SK-N-SH (cell line): ENCODE measurements around the gene MBD6. TPM values are rescaled to one million over a fixed set of nuclear protein-coding genes. Genes with fewer than 3 reads are reported as not detected.

Experiments used
- CTCF ChIA-PET: fragments of 300-600, 350-600 bp; formaldehyde crosslinking; extraction: SDS; loops from one replicate; lab custom pipeline; 2021; lab: Yijun Ruan, JAX
- POLR2A ChIA-PET: fragments of 350-600 bp; sonication (Branson Sonifier 250); formaldehyde crosslinking; extraction: SDS; loops from one replicate; lab custom pipeline; 2020; ENCODE audit warnings: antibody characterized with exemption, inconsistent platforms; lab: Yijun Ruan, JAX
- DNase-seq: peaks from one replicate; pipeline ENCODE4 v3.0.0; 2012
- H2AFZ ChIP-seq: fragments of 200-600 bp; sonication (generic); 2 replicates; pipeline ENCODE4 v1.8.1; 2016; ENCODE audit warnings: antibody characterized with exemption, mild to moderate bottlenecking, low read depth
- H3F3A ChIP-seq: fragments of 200-600 bp; sonication (generic); replicated peaks from 2 replicates; pipeline ENCODE3; 2016; ENCODE audit warnings: antibody characterized with exemption, mild to moderate bottlenecking; ENCODE audit not compliant: insufficient read depth
- H3K27ac ChIP-seq, 2 experiments: fragments of 200-500 bp in 1 of 2; fragments of 200-600 bp in 1 of 2; sonication (Bioruptor generic) in 1 of 2; sonication (generic), shearing (Covaris generic) in 1 of 2; 2 replicates each; pipeline versions ENCODE4 v1.5.1 to v1.6.1; 2014 to 2016; ENCODE audit warnings: low read depth in 2 of 2, inconsistent platforms in 1 of 2, low read length in 1 of 2, mild to moderate bottlenecking in 1 of 2, mixed read lengths in 1 of 2
- H3K27me3 ChIP-seq: fragments of 200-600 bp; sonication (generic), shearing (Covaris generic); 2 replicates; pipeline ENCODE4 v1.6.1; 2016; ENCODE audit warnings: mixed run types; ENCODE audit not compliant: insufficient read depth
- H3K36me3 ChIP-seq, 2 experiments: fragments of 200-500 bp in 1 of 2; fragments of 200-600 bp in 1 of 2; sonication (Bioruptor generic) in 1 of 2; sonication (generic) in 1 of 2; replicated peaks in 1 of 2; 2 replicates each; pipeline versions ENCODE3 to v1.5.1; 2014 to 2016; ENCODE audit warnings: low read length in 1 of 2, mild to moderate bottlenecking in 1 of 2; ENCODE audit not compliant: insufficient read depth in 2 of 2, control insufficient read depth in 1 of 2
- H3K4me1 ChIP-seq, 2 experiments: fragments of 200-500 bp in 1 of 2; fragments of 200-600 bp in 1 of 2; sonication (Bioruptor generic) in 1 of 2; sonication (generic), shearing (Covaris generic) in 1 of 2; 2 replicates each; pipeline versions ENCODE4 v1.5.1 to v1.6.1; 2014 to 2016; ENCODE audit warnings: low read depth in 1 of 2, low read length in 1 of 2, mixed run types in 1 of 2; ENCODE audit not compliant: insufficient read depth in 2 of 2, control insufficient read depth in 1 of 2
- H3K4me2 ChIP-seq: fragments of 200-600 bp; sonication (generic), shearing (Covaris generic); 2 replicates; pipeline ENCODE4 v1.6.1; 2017; ENCODE audit warnings: mixed run types
- H3K4me3 ChIP-seq, 2 experiments: fragments of 200-500 bp in 1 of 2; fragments of 200-600 bp in 1 of 2; sonication (Bioruptor generic) in 1 of 2; sonication (generic), shearing (Covaris generic) in 1 of 2; 2 replicates each; pipeline versions ENCODE4 v1.5.1 to v1.8.1; 2014 to 2016; ENCODE audit warnings: low read depth in 2 of 2, inconsistent platforms in 1 of 2, low read length in 1 of 2, mild to moderate bottlenecking in 1 of 2, mixed read lengths in 1 of 2, moderate library complexity in 1 of 2
- H3K79me2 ChIP-seq: fragments of 200-600 bp; sonication (generic); 2 replicates; pipeline ENCODE4 v1.8.1; 2017; ENCODE audit warnings: mild to moderate bottlenecking; ENCODE audit not compliant: insufficient read depth
- H3K9ac ChIP-seq: fragments of 200-600 bp; sonication (generic); 2 replicates; pipeline ENCODE4 v1.6.1; 2017; ENCODE audit warnings: mixed run types
- H3K9me2 ChIP-seq: fragments of 200-600 bp; sonication (generic); 2 replicates; pipeline ENCODE4 v1.6.1; 2017; ENCODE audit warnings: mixed run types
- H3K9me3 ChIP-seq: fragments of 200-600 bp; sonication (generic); 2 replicates; pipeline ENCODE4 v1.6.1; 2017; ENCODE audit warnings: mixed run types, mild to moderate bottlenecking, moderate library complexity
- H4K20me1 ChIP-seq: fragments of 200-600 bp; sonication (generic); 2 replicates; pipeline ENCODE4 v1.6.1; 2017; ENCODE audit warnings: mild to moderate bottlenecking, mixed run types; ENCODE audit not compliant: insufficient read depth
- CHD2 ChIP-seq: fragments of 150-350 bp; IDR thresholded peaks from 2 replicates; pipeline ENCODE4 v1.6.1; 2018; ENCODE audit warnings: low read length; ENCODE audit not compliant: partially characterized antibody
- ELF1 ChIP-seq: IDR thresholded peaks from 2 replicates; pipeline ENCODE4 v1.4.0; 2012
- EZH2phosphoT487 ChIP-seq: fragments of 200-600 bp; sonication (generic); IDR thresholded peaks from 2 replicates; pipeline ENCODE4 v1.6.1; 2017; ENCODE audit warnings: low read depth, mixed run types, mild to moderate bottlenecking, antibody characterized with exemption, moderate library complexity, borderline replicate concordance
- FOXJ3 ChIP-seq: sonication (generic); formaldehyde crosslinking; IDR thresholded peaks from 2 replicates; pipeline ENCODE4 v1.5.1; 2020; ENCODE audit warnings: mild to moderate bottlenecking, missing genetic modification reagents
- FOXM1 ChIP-seq: IDR thresholded peaks from 2 replicates; pipeline ENCODE4 v1.4.0; 2012; ENCODE audit warnings: low read depth, mild to moderate bottlenecking
- GABPA ChIP-seq: IDR thresholded peaks from 2 replicates; pipeline ENCODE4 v1.4.0; 2012; ENCODE audit warnings: low read depth, mild to moderate bottlenecking
- GATA2 ChIP-seq: sonication (generic); formaldehyde crosslinking; IDR thresholded peaks from 2 replicates; pipeline ENCODE4 v1.5.0; 2020; ENCODE audit warnings: mild to moderate bottlenecking, missing genetic modification reagents
- IRF3 ChIP-seq: fragments of 150-350 bp; IDR thresholded peaks from 2 replicates; pipeline ENCODE4 v1.6.1; 2016; ENCODE audit warnings: mild to moderate bottlenecking, low read depth, low read length
- JUND ChIP-seq: IDR thresholded peaks from 2 replicates; pipeline ENCODE4 v1.4.0; 2012
- MAX ChIP-seq: IDR thresholded peaks from 2 replicates; pipeline ENCODE4 v1.4.0; 2012; ENCODE audit warnings: low read depth
- MXI1 ChIP-seq: IDR thresholded peaks from 2 replicates; pipeline ENCODE4 v1.6.1; 2012; ENCODE audit warnings: mild to moderate bottlenecking, low read depth, low read length, improper control_type of control experiment
- NFIC ChIP-seq: IDR thresholded peaks from 2 replicates; pipeline ENCODE4 v1.4.0; 2012; ENCODE audit warnings: borderline replicate concordance
- PBX3 ChIP-seq: IDR thresholded peaks from 2 replicates; pipeline ENCODE4; 2012
- POLR2AphosphoS5 ChIP-seq: IDR thresholded peaks from 2 replicates; pipeline ENCODE4 v1.6.1; 2012; ENCODE audit warnings: low read depth, low read length
- RCOR1 ChIP-seq: fragments of 150-350 bp; IDR thresholded peaks from 2 replicates; pipeline ENCODE4 v1.6.1; 2017; ENCODE audit warnings: antibody characterized with exemption, low read length
- REST ChIP-seq: IDR thresholded peaks from 2 replicates; pipeline ENCODE4 v1.6.1; 2012; ENCODE audit warnings: mild to moderate bottlenecking, low read depth, low read length, moderate library complexity
- RFX5 ChIP-seq: IDR thresholded peaks from 2 replicates; pipeline ENCODE4 v1.6.1; 2012; ENCODE audit warnings: mild to moderate bottlenecking, improper control_type of control experiment, low read length
- SIN3A ChIP-seq: IDR thresholded peaks from 2 replicates; pipeline ENCODE4 v1.6.1; 2012; ENCODE audit warnings: low read depth, mild to moderate bottlenecking, low read length, moderate library complexity, borderline replicate concordance
- TAF1 ChIP-seq: IDR thresholded peaks from 2 replicates; pipeline ENCODE4 v1.6.1; 2012; ENCODE audit warnings: low read depth, mild to moderate bottlenecking, low read length, moderate library complexity, borderline replicate concordance
- TCF12 ChIP-seq: IDR thresholded peaks from 2 replicates; pipeline ENCODE4 v1.4.0; 2012
- USF2 ChIP-seq: fragments of 150-350 bp; IDR thresholded peaks from 2 replicates; pipeline ENCODE4 v1.6.1; 2017; ENCODE audit warnings: antibody characterized with exemption, low read length, low read depth, borderline replicate concordance
- WGBS: methylation state at CpG from one replicate; pipeline ENCODE4 v1.1.6; 2017; ENCODE audit warnings: low lambda C conversion rate; 5-methylcytosine and 5-hydroxymethylcytosine counted together
- polyA plus RNA-seq, 3 experiments: library from polyadenylated mRNA; depleted of rRNA; stranded (reverse); fragments of >200 nt; gene quantifications; 2 replicates each; pipeline ENCODE4 v1.2.3, GENCODE V29; 2012

MBD6 gene
- polyA plus RNA-seq, 1 of the 3 experiments (the other 2 are of a cell fraction) = 8.6 TPM

- H3K4me3 ChIP-seq = peak overlapping the region; percentile 6 to 90; a peak in 2 of 4 replicates
- ChIA-PET CTCF (interaction anchor here (0.7 to 5.1 kb wide), 3 partner anchors 31 to 70 kb away, joined by 3 to 24 read pairs (median 11); no protein-coding TSS in a partner anchor), POLR2A (interaction anchor here (1.2 kb wide), 1 partner anchor 31 kb away, joined by 5 read pairs; the partner anchor contains the start of gene DDIT3)
- no peak overlapping the region for H3K9ac ChIP-seq
- H3K36me3 ChIP-seq = peaks cover 2 to 9% of the 10 kb centered on the region in 2 experiments
- TF ChIP-seq PBX3 = no peak
- TF ChIP-seq CHD2 = no peak
- TF ChIP-seq ELF1 = no peak
- TF ChIP-seq FOXJ3 (CRISPR knock-in tag) = no peak
- TF ChIP-seq GABPA = no peak
- no peak for TF ChIP-seq SIN3A
- TF ChIP-seq POLR2AphosphoS5 = no peak
- peak overlapping the region; percentile 94 for H3K4me2 ChIP-seq
- no peak overlapping the region; a peak in 1 of 4 replicates for H3K27ac ChIP-seq
- H3K9me2 ChIP-seq = no peaks in the 10 kb centered on the region
- peaks cover 6% of the 10 kb centered on the region for H3F3A ChIP-seq
- H3K79me2 ChIP-seq = peaks cover 43% of the 10 kb centered on the region; the same call in 1 of the 2 replicates
- no peaks in the 10 kb centered on the region for H3K9me3 ChIP-seq
- H3K27me3 ChIP-seq = no peaks in the 10 kb centered on the region
- 80% methylated on average over 3 of the region's 3 CpGs for WGBS
- no peaks in the 10 kb centered on the region for H4K20me1 ChIP-seq
- no peak overlapping the region for H2AFZ ChIP-seq
- no peak for DNase-seq
- H3K4me1 ChIP-seq = peaks cover 4 to 33% of the 10 kb centered on the region in 2 experiments; a peak in 3 of 4 replicates
Measured at GRCh38 chr12:57551637-57552305, 29.1 kb downstream of the MBD6 start.

- Histone ChIP-seq H4K20me1 (no peaks in the 10 kb centered on the region), H3K9ac (no peak overlapping the region), H3K4me3 (peak overlapping the region in 1 of 2 experiments; percentile 24; a peak in 2 of 4 replicates), H3K27ac (peak overlapping the region in 1 of 2 experiments; percentile 13; a peak in 2 of 4 replicates), H3K79me2 (peaks cover 41% of the 10 kb centered on the region; the same call in 1 of the 2 replicates), H2AFZ (no peak overlapping the region), H3K9me2 (no peaks in the 10 kb centered on the region), H3K9me3 (no peaks in the 10 kb centered on the region), H3K27me3 (no peaks in the 10 kb centered on the region), H3F3A (peaks cover 6% of the 10 kb centered on the region), H3K36me3 (peaks cover 2 to 9% of the 10 kb centered on the region in 2 experiments), H3K4me1 (peaks cover 4 to 33% of the 10 kb centered on the region in 2 experiments; a peak in 3 of 4 replicates), H3K4me2 (peak overlapping the region; percentile 94)
- ChIA-PET CTCF (interaction anchor here (2.9 to 5.1 kb wide), 2 partner anchors 31 to 69 kb away, joined by 11 to 24 read pairs; no protein-coding TSS in a partner anchor), POLR2A (interaction anchor here (1.2 kb wide), 2 partner anchors 32 to 59 kb away, joined by 5 read pairs; partner anchors contain the start of genes ARHGEF25 and DDIT3)
- 76% methylated on average over 2 of the region's 2 CpGs for whole genome bisulfite sequencing
- DNase-seq = no peak
- TF ChIP-seq EZH2phosphoT487 (no peak), MXI1 (no peak), MAX (no peak), JUND (no peak), POLR2AphosphoS5 (no peak), TCF12 (no peak), USF2 (no peak), REST (no peak), RCOR1 (no peak), GATA2 (CRISPR knock-in tag) (no peak), IRF3 (no peak), RFX5 (no peak), TAF1 (no peak), NFIC (no peak), FOXM1 (no peak)
Measured at GRCh38 chr12:57552306-57552651, 29.7 kb downstream of the MBD6 start.
